ENCODE data around the gene PPM1D. TPM values are rescaled to one million over a fixed set of nuclear protein-coding genes. Genes with fewer than 3 reads are reported as not detected.
A peak's percentile ranks its signal among the peaks of the same experiment; 100 is the strongest.

The PPM1D gene
- total RNA-seq, 2 donors from 2014 or later = 13.7 to 17.8 TPM

DNA sequence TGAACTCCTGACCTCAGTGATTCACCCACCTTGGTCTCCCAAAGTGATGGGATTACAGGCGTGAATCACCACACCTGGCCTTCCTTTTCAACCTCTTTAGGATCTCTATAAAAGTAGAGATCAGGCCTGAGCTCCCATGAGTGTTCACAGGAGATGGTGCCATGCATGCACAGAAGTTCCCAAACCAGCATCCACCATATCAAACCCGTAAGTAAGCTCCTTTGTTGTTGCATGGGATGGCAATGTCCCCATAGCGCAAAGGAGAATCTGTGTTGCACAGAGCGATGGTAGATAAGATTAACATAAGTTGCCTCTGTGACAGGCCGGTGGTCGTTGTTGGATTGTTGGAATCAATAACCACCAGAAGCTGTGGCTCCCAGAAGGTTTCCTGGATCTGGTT is 34.8 kb upstream of the PPM1D start:
- DNase-seq (ENCODE audit: low spot score) (no peak), ATAC-seq (ENCODE audit: insufficient number of reproducible peaks, low FRiP score, low read depth) (no peak)
- Histone ChIP-seq H3K4me1 (ENCODE audit: control insufficient read depth in 1 of 2, low read depth in 2 of 2) (no peaks in the 10 kb centered on the region), H3K27ac (no peak overlapping the region), H3K9me3 (no peaks in the 10 kb centered on the region), H3K27me3 (replicated peaks; ENCODE audit: insufficient read depth) (no peaks in the 10 kb centered on the region), H3K4me3 (no peak overlapping the region), H3K36me3 (no peaks in the 10 kb centered on the region)
- TF ChIP-seq, protein P1, sequence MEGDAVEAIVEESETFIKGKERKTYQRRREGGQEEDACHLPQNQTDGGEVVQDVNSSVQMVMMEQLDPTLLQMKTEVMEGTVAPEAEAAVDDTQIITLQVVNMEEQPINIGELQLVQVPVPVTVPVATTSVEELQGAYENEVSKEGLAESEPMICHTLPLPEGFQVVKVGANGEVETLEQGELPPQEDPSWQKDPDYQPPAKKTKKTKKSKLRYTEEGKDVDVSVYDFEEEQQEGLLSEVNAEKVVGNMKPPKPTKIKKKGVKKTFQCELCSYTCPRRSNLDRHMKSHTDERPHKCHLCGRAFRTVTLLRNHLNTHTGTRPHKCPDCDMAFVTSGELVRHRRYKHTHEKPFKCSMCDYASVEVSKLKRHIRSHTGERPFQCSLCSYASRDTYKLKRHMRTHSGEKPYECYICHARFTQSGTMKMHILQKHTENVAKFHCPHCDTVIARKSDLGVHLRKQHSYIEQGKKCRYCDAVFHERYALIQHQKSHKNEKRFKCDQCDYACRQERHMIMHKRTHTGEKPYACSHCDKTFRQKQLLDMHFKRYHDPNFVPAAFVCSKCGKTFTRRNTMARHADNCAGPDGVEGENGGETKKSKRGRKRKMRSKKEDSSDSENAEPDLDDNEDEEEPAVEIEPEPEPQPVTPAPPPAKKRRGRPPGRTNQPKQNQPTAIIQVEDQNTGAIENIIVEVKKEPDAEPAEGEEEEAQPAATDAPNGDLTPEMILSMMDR (IDR thresholded peaks at IDR 0.05) = no peak

DNA sequence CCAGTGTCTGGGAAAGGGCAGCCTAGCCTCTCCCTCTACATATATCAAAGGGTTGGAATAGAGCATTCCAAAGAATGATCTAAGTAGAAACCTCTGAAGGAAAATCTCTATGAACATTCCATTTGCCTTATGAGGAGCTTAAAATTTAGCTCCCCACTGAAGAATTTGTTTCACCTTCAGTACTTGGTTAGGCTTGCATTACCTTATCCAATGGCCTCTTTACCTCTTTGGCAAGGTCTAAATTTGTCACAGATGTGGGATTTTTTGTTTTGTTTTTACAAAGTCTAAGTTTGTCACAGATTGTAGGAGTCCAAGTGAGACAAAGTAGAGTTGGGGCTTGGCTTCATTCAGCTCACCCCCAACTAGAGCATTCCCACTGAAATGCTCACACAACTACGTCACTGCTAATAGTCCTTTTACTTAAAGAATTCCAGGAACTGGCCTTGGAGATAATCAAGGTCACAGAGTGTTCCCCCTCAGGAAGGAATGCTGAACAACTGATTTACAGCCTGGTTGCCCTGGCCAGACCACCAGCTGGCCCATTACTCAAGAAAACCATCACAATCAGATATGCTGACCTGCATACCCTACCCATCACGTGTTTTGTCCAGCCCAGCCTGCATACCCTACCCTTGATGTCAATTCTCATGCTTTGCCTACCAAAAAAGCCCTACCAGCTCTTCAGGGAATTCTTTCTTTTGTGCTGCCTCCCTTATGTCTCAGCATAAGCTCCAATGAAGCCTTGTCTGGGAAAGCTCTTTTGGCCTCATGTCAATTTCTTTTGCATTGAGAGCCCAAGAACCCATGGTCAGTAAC is 26.5 kb upstream of the PPM1D start:
- no peak for DNase-seq (ENCODE audit: low spot score)
- peaks cover 0 to 10% of the 10 kb centered on the region in 2 donors for H3K4me1 ChIP-seq (ENCODE audit: control insufficient read depth in 1 of 2, low read depth in 2 of 2)
- H3K4me3 ChIP-seq = no peak overlapping the region
- ATAC-seq (ENCODE audit: insufficient number of reproducible peaks, low FRiP score, low read depth) = no peak
- H3K27ac ChIP-seq = no peak overlapping the region
- H3K27me3 ChIP-seq (replicated peaks; ENCODE audit: insufficient read depth) = no peaks in the 10 kb centered on the region
- H3K36me3 ChIP-seq = no peaks in the 10 kb centered on the region
- TF ChIP-seq, protein P1 (IDR thresholded peaks at IDR 0.05) = no peak
- H3K9me3 ChIP-seq = no peaks in the 10 kb centered on the region

DNA sequence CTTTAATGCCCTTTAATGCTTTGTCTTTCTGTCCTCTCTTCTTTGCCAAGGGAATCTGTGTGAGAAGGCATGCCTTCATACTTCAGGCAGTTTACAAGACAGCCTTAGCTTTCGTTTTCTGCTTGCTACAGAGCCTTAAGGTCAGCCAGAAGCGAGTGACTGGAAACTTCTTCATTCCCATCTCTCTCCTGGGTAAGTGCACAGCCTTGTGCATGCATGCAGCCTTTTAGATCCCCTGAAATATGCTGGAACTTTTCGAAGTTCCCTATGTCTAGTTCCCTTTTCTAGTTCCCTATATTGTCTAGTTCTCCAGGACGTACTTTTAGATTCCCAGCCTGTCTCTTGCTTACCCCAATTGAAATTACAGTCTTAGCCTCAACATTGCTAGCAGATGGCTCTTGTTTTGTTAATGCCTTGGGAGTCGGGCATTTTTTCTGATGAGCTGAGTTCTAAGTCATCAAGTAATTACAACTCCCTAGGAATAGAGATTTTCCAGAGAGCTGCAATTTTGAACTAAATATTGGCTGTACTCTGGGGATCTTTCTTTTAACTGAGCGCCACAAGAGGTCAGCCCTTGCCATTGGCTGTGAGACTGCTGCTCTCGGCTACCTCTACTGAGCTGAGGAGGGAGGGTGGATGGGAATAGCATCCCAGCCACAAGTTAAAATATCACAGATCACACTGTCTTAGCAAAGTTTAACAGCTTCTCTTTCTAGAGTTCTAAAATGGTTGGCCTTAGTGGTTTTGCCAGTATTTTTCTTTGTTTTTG is 22.7 kb upstream of the PPM1D start:
- DNase-seq (ENCODE audit: low spot score) = no peak
- Histone ChIP-seq H3K27me3 (replicated peaks; ENCODE audit: insufficient read depth) (no peaks in the 10 kb centered on the region), H3K4me3 (peak overlapping the region; percentile 69), H3K4me1 (ENCODE audit: control insufficient read depth in 1 of 2, low read depth in 2 of 2) (peaks cover 0 to 10% of the 10 kb centered on the region in 2 donors), H3K27ac (peak overlapping the region in 1 of 2 donors; percentile 62), H3K9me3 (no peaks in the 10 kb centered on the region), H3K36me3 (no peaks in the 10 kb centered on the region)
- ATAC-seq (ENCODE audit: insufficient number of reproducible peaks, low FRiP score, low read depth) = no peak
- TF ChIP-seq, protein P1 (IDR thresholded peaks at IDR 0.05) = peak; percentile 36

DNA sequence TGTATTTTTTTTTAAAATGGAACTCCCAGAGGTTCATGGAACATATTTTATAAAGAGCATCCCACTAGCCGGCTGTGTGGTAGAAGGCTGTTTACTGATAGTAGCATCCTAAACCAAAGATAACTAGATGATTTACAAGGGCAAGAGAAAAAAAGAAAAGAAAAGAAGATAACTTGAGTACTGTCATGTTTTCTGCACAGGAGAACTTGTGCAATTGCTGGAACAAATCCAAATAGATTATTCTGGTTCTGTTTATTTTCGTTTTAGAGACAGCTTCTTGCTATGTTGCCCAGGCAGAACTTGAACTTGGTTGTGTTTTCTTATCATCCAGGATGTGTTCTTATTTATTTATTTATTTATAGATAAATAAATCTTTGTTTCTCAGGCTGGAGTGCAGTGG is 20.9 kb upstream of the PPM1D start:
- ATAC-seq (ENCODE audit: insufficient number of reproducible peaks, low FRiP score, low read depth) (no peak), DNase-seq (ENCODE audit: low spot score) (no peak)
- H3K27ac ChIP-seq = no peak overlapping the region

DNA sequence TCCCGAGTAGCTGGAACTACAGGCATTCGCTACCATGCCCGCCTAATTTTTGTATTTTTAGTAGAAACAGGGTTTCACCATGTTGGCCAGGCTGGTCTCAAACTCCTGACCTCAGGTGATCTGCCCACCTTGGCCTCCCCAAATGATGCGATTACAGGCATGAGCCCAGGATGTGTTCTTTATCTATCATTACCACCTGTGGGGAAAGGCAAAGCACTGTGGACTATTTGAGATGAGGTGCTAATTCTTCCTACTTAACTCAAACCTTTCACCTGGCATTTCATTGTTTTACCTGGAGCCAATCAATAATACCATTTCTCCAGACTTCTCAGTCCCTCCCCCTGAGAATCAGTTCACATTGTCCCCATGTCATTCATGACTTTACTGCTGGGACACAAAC is 20.4 kb upstream of the PPM1D start:
- DNase-seq (ENCODE audit: low spot score) = no peak

More for the DNA sequence above, 20.9 kb upstream of the PPM1D start:
- Histone ChIP-seq H3K36me3 (no peaks in the 10 kb centered on the region), H3K9me3 (no peaks in the 10 kb centered on the region), H3K27me3 (replicated peaks; ENCODE audit: insufficient read depth) (no peaks in the 10 kb centered on the region), H3K4me1 (ENCODE audit: control insufficient read depth in 1 of 2, low read depth in 2 of 2) (peaks cover 0 to 10% of the 10 kb centered on the region in 2 donors), H3K4me3 (no peak overlapping the region)
- TF ChIP-seq, protein P1 (IDR thresholded peaks at IDR 0.05) = no peak

More for the DNA sequence above, 20.4 kb upstream of the PPM1D start:
- Histone ChIP-seq H3K27ac (no peak overlapping the region), H3K4me1 (ENCODE audit: control insufficient read depth in 1 of 2, low read depth in 2 of 2) (peaks cover 0 to 10% of the 10 kb centered on the region in 2 donors), H3K36me3 (no peaks in the 10 kb centered on the region), H3K4me3 (no peak overlapping the region), H3K27me3 (replicated peaks; ENCODE audit: insufficient read depth) (no peaks in the 10 kb centered on the region), H3K9me3 (no peaks in the 10 kb centered on the region)
- ATAC-seq (ENCODE audit: insufficient number of reproducible peaks, low FRiP score, low read depth) = no peak
- TF ChIP-seq, protein P1 (IDR thresholded peaks at IDR 0.05) = no peak

All from thoracic aorta (tissue), 2 donors.